ENCODE data around the gene OR6Y1.

The OR6Y1 gene

DNA sequence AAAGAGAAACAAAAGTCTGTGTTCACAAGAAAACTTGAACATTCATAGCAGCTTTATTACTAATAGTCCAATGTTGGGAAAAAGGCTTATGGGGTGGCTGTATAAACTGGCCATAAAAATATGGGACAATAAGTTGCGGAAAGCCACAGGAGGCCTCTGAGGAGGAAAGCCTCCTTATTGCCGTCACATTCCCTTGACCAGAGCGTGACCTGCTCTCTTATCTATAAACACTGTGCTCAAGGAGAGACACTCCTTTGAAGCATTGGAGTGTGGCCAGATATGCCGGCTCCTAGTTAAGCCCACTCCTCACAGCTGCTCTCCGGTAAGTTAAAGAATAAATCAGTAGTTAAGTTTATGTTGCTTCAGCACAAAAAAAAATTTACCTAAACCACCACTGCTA, 19.7 kb downstream of the OR6Y1 start:
- H3K27ac ChIP-seq, result no peak overlapping the region
- no peak for TF ChIP-seq ZFX (IDR thresholded peaks at IDR 0.05; ENCODE audit: borderline replicate concordance)
- TF ChIP-seq, protein P1, sequence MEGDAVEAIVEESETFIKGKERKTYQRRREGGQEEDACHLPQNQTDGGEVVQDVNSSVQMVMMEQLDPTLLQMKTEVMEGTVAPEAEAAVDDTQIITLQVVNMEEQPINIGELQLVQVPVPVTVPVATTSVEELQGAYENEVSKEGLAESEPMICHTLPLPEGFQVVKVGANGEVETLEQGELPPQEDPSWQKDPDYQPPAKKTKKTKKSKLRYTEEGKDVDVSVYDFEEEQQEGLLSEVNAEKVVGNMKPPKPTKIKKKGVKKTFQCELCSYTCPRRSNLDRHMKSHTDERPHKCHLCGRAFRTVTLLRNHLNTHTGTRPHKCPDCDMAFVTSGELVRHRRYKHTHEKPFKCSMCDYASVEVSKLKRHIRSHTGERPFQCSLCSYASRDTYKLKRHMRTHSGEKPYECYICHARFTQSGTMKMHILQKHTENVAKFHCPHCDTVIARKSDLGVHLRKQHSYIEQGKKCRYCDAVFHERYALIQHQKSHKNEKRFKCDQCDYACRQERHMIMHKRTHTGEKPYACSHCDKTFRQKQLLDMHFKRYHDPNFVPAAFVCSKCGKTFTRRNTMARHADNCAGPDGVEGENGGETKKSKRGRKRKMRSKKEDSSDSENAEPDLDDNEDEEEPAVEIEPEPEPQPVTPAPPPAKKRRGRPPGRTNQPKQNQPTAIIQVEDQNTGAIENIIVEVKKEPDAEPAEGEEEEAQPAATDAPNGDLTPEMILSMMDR (IDR thresholded peaks at IDR 0.05), result no peak

DNA sequence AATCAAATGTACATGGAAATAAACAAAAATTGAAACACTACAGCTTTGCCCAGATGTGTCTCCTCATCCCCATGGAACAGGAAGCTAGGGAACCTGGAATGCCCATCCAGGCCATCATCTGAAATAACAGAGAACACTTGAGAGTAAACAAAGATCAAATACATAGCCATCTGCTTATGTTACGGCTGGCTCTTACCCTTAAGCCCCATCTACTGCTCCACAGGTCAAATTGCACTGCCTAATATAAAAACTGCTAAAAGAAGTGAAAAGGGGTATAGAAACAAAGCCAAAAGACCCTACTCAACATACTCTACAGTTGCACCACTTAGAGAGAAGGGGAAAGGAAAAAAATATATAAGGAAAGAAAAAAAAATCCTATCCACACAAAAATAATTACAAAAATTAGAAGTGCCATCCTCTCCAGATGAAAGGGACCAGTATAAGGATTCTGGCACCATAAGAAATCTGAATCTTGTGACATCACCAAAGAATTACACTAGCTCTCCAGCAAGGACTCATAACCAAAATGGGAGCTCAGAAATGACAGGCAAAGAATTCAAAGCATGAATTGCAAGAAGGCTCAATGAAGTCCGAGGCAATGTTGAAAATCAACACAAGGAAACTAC, 26.9 kb downstream of the OR6Y1 start:
- no peak overlapping the region for H3K27ac ChIP-seq
- no peak for TF ChIP-seq ZFX (IDR thresholded peaks at IDR 0.05; ENCODE audit: borderline replicate concordance)
- TF ChIP-seq, protein P1 (IDR thresholded peaks at IDR 0.05), result peak; percentile 85

DNA sequence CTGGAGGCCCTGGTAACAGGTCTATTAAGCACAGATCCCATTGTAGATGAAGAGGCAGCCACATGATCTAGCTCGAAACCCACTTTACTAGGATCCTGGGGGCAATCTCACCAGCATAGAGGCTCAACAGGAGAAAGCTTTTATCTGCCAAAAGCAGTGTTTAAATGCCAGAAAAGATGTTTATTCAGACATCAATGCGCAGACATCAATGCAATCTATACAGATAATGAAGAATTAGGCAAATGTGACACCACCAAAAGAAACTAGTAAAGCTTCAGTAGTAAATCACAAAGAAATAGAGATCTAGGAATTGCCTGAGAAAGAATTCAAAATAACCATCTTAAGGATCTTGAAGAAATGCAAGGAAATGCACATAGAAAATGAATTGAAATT, 32.5 kb downstream of the OR6Y1 start:
- H3K27ac ChIP-seq, result no peak overlapping the region
- TF ChIP-seq, protein P1 (IDR thresholded peaks at IDR 0.05), result no peak
- TF ChIP-seq ZFX (IDR thresholded peaks at IDR 0.05; ENCODE audit: borderline replicate concordance), result no peak

DNA sequence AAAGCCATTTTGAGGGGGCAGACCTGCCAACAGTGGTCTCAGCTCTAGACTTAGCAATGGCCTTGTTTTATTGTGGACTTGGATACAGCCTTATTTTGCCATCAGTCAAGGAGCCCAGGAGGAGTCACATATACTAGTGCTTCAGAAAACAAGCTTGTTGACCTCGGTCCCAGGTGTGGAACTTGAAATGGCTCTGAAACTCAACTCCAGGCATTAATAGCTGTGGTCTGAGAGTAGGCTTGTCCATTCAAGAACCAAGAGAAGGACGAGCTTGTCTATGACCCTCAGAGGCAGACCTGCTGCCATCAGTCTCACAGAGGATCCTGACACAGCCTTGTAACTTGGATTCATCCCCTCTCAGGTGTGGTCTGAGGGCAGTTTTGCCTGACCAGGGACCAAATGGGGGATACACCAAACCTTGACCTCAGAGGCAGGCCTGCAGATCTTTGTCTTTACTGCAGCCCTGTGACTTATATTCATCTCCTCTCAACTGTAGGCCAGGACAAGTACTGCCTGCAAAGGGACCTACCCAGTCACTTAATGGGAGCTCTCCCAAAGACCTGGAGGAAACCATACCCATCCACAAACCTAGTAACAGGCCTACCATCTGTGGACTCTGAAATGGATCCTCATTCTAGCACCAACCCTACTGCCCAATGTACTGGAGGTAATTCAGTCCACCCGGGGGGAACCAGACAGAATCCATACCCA, 33.1 kb downstream of the OR6Y1 start:
- TF ChIP-seq, protein P1 (IDR thresholded peaks at IDR 0.05), result no peak
- no peak for TF ChIP-seq ZFX (IDR thresholded peaks at IDR 0.05; ENCODE audit: borderline replicate concordance)
- no peak overlapping the region for H3K27ac ChIP-seq

DNA sequence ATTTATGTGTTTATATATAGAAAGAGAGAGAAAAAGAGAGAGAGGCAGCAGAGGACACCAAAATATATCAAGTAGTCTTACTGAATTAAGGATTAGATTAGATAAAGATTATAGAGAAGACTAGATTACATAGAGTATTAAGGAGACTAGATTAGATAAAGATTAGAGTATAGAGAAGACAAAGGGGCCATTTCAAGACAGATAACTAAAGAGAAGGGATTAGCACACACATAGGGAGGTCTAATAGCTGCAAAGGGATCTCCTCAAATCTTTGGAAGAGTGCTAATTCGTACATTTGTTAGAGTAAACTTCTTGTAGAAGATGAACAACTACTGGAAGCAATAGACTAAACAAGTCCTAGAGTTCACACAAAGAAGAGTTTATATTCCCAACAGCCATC, 34.2 kb downstream of the OR6Y1 start:
- no peak overlapping the region for H3K27ac ChIP-seq
- TF ChIP-seq, protein P1 (IDR thresholded peaks at IDR 0.05), result no peak
- no peak for TF ChIP-seq ZFX (IDR thresholded peaks at IDR 0.05; ENCODE audit: borderline replicate concordance)

DNA sequence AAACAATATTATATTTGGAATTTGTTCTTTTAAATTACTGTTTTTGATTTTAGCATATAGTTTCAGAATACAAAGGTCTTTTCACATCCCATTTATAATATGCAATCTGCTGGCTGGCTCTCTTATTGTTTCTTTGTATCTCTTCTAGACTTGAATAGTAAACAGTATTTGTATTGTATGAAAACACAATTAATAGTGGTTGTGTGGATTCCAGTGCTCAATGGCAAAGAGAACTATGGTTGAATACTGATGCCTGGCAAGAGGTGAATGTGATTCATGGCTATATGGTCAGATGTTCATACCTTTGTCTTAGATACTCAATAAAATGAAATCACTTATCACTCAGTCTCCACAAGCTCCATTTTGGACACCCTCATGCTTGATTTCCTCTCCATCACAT, 37.2 kb downstream of the OR6Y1 start:
- no peak overlapping the region for H3K27ac ChIP-seq
- TF ChIP-seq, protein P1 (IDR thresholded peaks at IDR 0.05), result no peak
- TF ChIP-seq ZFX (IDR thresholded peaks at IDR 0.05; ENCODE audit: borderline replicate concordance), result no peak

DNA sequence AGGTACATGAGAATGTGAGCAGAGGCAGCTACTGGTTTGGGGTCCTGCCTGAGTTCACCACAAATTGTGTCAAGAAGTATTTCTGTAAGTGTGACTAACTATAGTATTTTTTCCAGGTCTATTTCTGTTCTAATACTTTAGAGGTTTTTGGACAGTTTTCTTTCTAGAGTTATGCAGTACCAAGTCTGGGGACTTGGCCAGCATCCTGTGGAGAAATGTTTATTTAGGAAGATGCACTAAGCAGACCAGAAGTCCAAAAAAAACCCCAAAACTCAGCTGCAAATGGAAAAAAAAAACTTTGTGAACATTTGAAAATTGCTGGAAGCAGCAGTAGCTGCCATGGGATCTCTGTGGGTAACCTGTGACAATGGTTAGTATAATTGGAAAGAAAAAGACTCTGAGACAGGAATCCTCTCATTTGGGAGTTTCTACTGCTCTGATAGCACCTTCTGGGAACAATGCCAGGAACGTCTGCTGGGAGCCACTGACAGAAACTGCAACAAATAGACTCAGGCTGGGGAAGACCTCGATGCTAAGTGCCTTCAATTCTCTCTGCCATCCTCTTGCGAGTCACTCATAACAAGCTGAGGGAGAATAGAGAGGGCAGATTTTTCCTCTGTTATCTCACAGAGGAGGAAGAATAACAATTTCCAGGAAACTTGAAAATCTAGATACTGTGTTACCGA, 44.6 kb downstream of the OR6Y1 start:
- H3K27ac ChIP-seq, result no peak overlapping the region
- TF ChIP-seq ZFX (IDR thresholded peaks at IDR 0.05; ENCODE audit: borderline replicate concordance), result no peak
- TF ChIP-seq, protein P1 (IDR thresholded peaks at IDR 0.05), result no peak

Data from 22Rv1 (cell line).